Esophagus squamous epithelium (tissue), 5 donors: ENCODE measurements around the gene DEUP1. TPM values are rescaled to one million over a fixed set of nuclear protein-coding genes. Genes with fewer than 3 reads are reported as not detected.
"Not testable (repeated sequence)": the region's sequence is repeated elsewhere in the genome, so short reads cannot be mapped to it uniquely, and the experiment has no call there.

Experiments
- DNase-seq: peaks from one replicate; lab custom pipeline; 2025; lab: John Stamatoyannopoulos, UW
- H3K27ac ChIP-seq, 4 donors: fragments of 200-600 bp; sonication (generic); one replicate each; pipeline ENCODE4 v1.5.1; 2016 to 2019; ENCODE audit warnings: mild to moderate bottlenecking in 1 of 4
- H3K27me3 ChIP-seq, 4 donors: fragments of 200-600 bp; sonication (generic); 1 replicate in 3 of 4; 2 replicates in 1 of 4; pipeline versions ENCODE4 v1.5.1 to v1.6.0; 2017 to 2021; ENCODE audit warnings: antibody characterized with exemption in 1 of 4
- H3K36me3 ChIP-seq, 3 donors: fragments of 200-600 bp; sonication (generic); one replicate each; pipeline ENCODE4 v1.5.1; 2016 to 2019
- H3K4me1 ChIP-seq, 3 donors: fragments of 200-600 bp; sonication (generic); one replicate each; pipeline ENCODE4 v1.5.1; 2017 to 2019
- H3K4me3 ChIP-seq, 4 donors: fragments of 200-600 bp; sonication (generic); 1 replicate in 3 of 4; 2 replicates in 1 of 4; pipeline ENCODE4 v1.5.1; 2016 to 2019; ENCODE audit warnings: mild to moderate bottlenecking in 2 of 4, moderate library complexity in 1 of 4
- H3K9me3 ChIP-seq, 3 donors: fragments of 200-600 bp; sonication (generic); one replicate each; pipeline ENCODE4 v1.5.1; 2016 to 2019
- CTCF ChIP-seq, 6 experiments: fragments of 450-650 bp in 4 of 6; fragments of 200-600 bp in 2 of 6; sonication (generic) in 2 of 6; IDR thresholded peaks; one replicate each; pipeline ENCODE4 v1.5.1; 2016 to 2019; ENCODE audit warnings: antibody characterized with exemption in 6 of 6, mild to moderate bottlenecking in 4 of 6, moderate library complexity in 4 of 6
- POLR2A ChIP-seq, 4 donors: fragments of 450-650 bp; IDR thresholded peaks; one replicate each; pipeline ENCODE4 v1.6.1; 2017; ENCODE audit warnings: antibody characterized with exemption in 4 of 4, mild to moderate bottlenecking in 4 of 4, moderate library complexity in 3 of 4
- WGBS, 2 donors: methylation state at CpG; one replicate each; pipeline ENCODE4 v1.1.5; 2018; 5-methylcytosine and 5-hydroxymethylcytosine counted together
- intact Hi-C: fragments of 100-400 bp; cut with DNase I; formaldehyde crosslinking; loops from one replicate; pipeline ENCODE4 v1.15.0; 2022
- total RNA-seq, 4 donors: library from RNA; depleted of rRNA; stranded (reverse); fragments of >200 nt; gene quantifications; one replicate each; pipeline ENCODE4 v1.1.0, GENCODE V29; 2016
- donor health status: DM: yes; HTN: yes; CAD: no.

Gene DEUP1
- total RNA-seq, 4 donors from 2014 or later: not detected

- Histone ChIP-seq H3K36me3 (no peaks in the 10 kb centered on the region), H3K4me3 (no peak overlapping the region), H3K27me3 (no peaks in the 10 kb centered on the region), H3K27ac (no peak overlapping the region), H3K4me1 (no peaks in the 10 kb centered on the region), H3K9me3 (no peaks in the 10 kb centered on the region)
- no peak for TF ChIP-seq CTCF (IDR thresholded peaks at IDR 0.05)
- TF ChIP-seq POLR2A (IDR thresholded peaks at IDR 0.05): no peak
- 73% methylated on average over 3 of the region's 3 CpGs for WGBS, 2 donors
- no peak for DNase-seq
- intact Hi-C loops: no loop called here
Observed at GRCh38 chr11:93410441-93410840, 79.9 kb downstream of the DEUP1 start.

GRCh38 chr11:93411705-93412104 lies 81.2 kb downstream of the DEUP1 start:
- DNase-seq: no peak
- Histone ChIP-seq H3K27ac (no peak overlapping the region), H3K4me3 (no peak overlapping the region), H3K9me3 (no peaks in the 10 kb centered on the region), H3K27me3 (no peaks in the 10 kb centered on the region), H3K36me3 (no peaks in the 10 kb centered on the region), H3K4me1 (no peaks in the 10 kb centered on the region)
- TF ChIP-seq POLR2A (IDR thresholded peaks at IDR 0.05): no peak
- no peak for TF ChIP-seq CTCF (IDR thresholded peaks at IDR 0.05)
- intact Hi-C loops: no loop called here

GRCh38 chr11:93432247-93432646 lies 101.7 kb downstream of the DEUP1 start:
- no peak for DNase-seq
- H3K27me3 ChIP-seq: no peaks in the 10 kb centered on the region
- WGBS, 2 donors: 72 to 83% methylated on average over 3 of the region's 3 CpGs
- no peaks in the 10 kb centered on the region for H3K36me3 ChIP-seq
- no peak overlapping the region for H3K27ac ChIP-seq
- TF ChIP-seq CTCF (IDR thresholded peaks at IDR 0.05) (no peak), POLR2A (IDR thresholded peaks at IDR 0.05) (no peak)
- H3K9me3 ChIP-seq: no peaks in the 10 kb centered on the region
- H3K4me1 ChIP-seq: no peaks in the 10 kb centered on the region
- intact Hi-C loops: no loop called here
- no peak overlapping the region for H3K4me3 ChIP-seq

GRCh38 chr11:93443232-93443631 lies 112.7 kb downstream of the DEUP1 start:
- 85 to 94% methylated on average over 2 of the region's 2 CpGs for WGBS, 2 donors
- H3K4me1 ChIP-seq: peaks cover 0 to 22% (median 0%) of the 10 kb centered on the region in 3 donors
- DNase-seq, H3K27ac ChIP-seq, intact Hi-C loops, H3K4me3 ChIP-seq, H3K9me3 ChIP-seq, H3K27me3 ChIP-seq, H3K36me3 ChIP-seq: not testable (repeated sequence)

- TF ChIP-seq CTCF (IDR thresholded peaks at IDR 0.05): no peak
- TF ChIP-seq POLR2A (IDR thresholded peaks at IDR 0.05): no peak
- intact Hi-C loops: no loop called here
- Histone ChIP-seq H3K27ac (no peak overlapping the region), H3K36me3 (no peaks in the 10 kb centered on the region), H3K9me3 (no peaks in the 10 kb centered on the region), H3K27me3 (no peaks in the 10 kb centered on the region), H3K4me1 (peaks cover 0 to 22% (median 0%) of the 10 kb centered on the region in 3 donors), H3K4me3 (no peak overlapping the region)
- no peak for DNase-seq
- WGBS, 2 donors: 47 to 67% methylated on average over 6 to 7 of the region's 8 CpGs
Observed at GRCh38 chr11:93444617-93445073, 114.1 kb downstream of the DEUP1 start.

GRCh38 chr11:93458286-93458685 lies 127.7 kb downstream of the DEUP1 start:
- intact Hi-C loops: no loop called here
- WGBS, 2 donors: 82 to 97% methylated on average over 4 to 8 of the region's 9 CpGs
- Histone ChIP-seq H3K4me3 (no peak overlapping the region), H3K36me3 (no peaks in the 10 kb centered on the region), H3K4me1 (no peaks in the 10 kb centered on the region), H3K27me3 (no peaks in the 10 kb centered on the region), H3K27ac (no peak overlapping the region), H3K9me3 (no peaks in the 10 kb centered on the region)
- TF ChIP-seq CTCF (IDR thresholded peaks at IDR 0.05): no peak
- TF ChIP-seq POLR2A (IDR thresholded peaks at IDR 0.05): no peak
- DNase-seq: no peak

DNA sequence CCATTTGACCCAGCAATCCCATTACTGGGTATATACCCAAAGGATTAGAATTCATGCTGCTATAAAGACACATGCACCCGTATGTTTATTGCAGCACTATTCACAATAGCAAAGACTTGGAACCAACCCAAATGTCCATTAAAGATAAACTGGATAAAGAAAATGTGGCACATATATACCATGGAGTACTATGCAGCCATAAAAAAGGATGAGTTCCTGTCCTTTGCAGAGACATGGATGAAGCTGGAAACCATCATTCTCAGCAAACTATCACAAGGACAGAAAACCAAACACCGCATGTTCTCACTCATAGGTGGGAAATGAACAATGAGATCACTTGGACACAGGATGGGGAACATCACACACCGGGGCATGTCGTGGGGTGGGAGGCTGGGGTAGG lies 133.1 kb downstream of the DEUP1 start:
- 61 to 88% methylated on average over 4 of the region's 4 CpGs for WGBS, 2 donors
- H3K27ac ChIP-seq, DNase-seq, H3K4me3 ChIP-seq, intact Hi-C loops, H3K27me3 ChIP-seq, H3K36me3 ChIP-seq, H3K4me1 ChIP-seq, H3K9me3 ChIP-seq: not testable (repeated sequence)
